Fibroblast of peridontal ligament (primary cell): ENCODE results near the gene TTLL7.

Source experiments
- DNase-seq: peaks from one replicate; pipeline ENCODE4 v3.0.0-alpha.2; 2010; ENCODE audit errors: extremely low read depth

TTLL7 gene, protein sequence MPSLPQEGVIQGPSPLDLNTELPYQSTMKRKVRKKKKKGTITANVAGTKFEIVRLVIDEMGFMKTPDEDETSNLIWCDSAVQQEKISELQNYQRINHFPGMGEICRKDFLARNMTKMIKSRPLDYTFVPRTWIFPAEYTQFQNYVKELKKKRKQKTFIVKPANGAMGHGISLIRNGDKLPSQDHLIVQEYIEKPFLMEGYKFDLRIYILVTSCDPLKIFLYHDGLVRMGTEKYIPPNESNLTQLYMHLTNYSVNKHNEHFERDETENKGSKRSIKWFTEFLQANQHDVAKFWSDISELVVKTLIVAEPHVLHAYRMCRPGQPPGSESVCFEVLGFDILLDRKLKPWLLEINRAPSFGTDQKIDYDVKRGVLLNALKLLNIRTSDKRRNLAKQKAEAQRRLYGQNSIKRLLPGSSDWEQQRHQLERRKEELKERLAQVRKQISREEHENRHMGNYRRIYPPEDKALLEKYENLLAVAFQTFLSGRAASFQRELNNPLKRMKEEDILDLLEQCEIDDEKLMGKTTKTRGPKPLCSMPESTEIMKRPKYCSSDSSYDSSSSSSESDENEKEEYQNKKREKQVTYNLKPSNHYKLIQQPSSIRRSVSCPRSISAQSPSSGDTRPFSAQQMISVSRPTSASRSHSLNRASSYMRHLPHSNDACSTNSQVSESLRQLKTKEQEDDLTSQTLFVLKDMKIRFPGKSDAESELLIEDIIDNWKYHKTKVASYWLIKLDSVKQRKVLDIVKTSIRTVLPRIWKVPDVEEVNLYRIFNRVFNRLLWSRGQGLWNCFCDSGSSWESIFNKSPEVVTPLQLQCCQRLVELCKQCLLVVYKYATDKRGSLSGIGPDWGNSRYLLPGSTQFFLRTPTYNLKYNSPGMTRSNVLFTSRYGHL

DNA sequence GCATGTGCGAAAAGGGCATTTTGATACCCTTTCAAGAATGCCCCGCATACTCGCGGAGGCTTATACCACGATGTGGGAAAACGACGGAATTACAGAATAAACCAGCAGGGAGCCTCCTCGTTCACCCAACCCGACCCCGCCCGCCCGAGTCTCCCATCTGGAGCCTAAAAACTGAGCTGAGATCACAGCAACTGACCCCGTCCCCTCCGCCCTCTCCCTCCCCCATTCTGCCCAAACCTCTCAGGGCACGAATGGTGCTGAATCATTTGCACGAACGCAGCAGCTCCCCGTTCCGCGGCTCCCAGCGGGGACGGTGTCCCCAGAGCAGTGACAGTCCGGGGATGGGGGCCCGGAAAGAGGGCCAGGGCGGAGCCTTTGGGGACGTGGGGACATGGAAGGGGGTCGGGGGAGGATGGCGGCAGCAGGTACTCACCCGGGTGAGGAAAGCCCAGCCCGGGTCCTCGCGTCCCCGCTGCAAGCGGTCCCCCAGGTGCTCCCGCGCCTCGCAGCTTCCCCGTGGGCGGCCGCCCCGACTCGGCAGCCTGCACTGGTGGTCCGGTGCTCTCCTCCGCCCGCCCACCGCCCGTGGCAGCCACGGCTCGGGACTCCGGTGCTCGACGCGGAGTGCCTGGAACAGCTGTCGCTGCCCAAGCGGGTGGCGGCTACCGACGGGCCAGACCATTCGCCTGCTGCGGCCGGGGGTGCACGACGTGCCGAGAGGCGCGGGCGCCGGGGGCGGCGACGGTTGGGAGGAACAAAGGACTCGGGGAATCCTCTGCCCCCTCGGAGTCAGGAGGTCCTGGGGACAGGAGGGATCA, at the start of gene TTLL7:
TSS of gene TTLL7 (minus strand) at position 635 of the 818 bp plus-strand sequence. CDS start 46,921 bp downstream, outside the sequence.
- peak; percentile 35 for DNase-seq

DNA sequence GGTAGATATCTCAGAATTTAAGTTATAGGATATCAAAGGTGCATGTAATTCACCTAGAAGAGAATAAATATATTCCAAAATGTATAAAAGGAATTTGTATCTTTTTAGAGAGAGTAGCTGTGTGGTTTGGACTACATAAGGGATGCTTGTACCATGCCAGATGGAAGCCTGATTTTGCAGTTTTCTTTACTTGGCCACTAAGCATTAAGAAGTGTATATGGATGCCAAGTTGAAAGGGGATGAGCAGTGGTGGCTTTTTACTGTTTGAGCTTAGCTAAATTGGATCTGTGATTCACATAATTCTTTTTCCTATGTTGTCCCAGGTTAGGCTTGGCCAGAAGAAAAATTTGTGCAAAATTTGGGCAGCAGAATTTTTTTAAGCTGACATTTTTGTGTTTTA, 43.5 kb upstream of the TTLL7 start:
- DNase-seq = no peak

DNA sequence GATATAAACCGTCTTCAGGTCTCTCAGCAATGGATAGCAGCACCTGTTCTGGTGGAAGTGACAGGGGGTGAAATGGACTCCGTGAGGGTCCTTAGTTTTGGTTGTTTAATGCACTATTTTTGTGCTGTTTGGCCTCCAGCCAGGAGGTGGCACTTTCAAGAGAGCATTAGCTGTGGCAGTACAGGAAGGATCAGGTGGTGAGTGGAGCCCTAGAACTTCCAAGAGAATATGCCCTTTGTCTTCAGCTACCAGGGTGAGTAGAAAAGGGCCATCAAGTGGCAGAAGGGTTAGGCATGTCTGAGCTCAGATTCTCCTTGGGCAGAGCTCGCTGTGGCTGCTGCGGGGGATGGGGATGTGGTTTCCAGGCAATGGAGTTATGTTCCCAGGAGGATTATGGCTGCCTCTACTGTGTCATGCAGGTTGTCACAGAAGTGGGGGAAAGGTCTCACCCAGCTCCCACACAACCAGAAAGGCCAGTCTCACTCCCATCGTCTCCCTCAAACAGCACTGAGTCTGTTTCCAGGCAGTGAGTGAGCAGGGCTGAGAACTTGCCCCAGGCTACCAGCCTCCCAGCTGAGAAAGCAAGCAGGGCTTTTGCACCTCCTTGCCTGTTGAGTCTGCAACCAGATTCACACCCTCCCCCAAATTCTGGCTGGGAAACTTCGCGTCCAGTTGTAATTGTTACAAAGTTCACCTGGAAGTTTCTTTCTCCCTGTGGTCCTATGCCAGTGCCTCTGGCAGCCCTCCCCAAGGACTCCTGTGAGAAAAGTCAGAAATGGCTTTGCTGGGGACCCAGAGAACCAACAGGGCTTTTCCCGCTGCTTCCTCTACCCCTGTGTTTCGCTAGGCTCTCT, 39.1 kb upstream of the TTLL7 start:
- no peak for DNase-seq

DNA sequence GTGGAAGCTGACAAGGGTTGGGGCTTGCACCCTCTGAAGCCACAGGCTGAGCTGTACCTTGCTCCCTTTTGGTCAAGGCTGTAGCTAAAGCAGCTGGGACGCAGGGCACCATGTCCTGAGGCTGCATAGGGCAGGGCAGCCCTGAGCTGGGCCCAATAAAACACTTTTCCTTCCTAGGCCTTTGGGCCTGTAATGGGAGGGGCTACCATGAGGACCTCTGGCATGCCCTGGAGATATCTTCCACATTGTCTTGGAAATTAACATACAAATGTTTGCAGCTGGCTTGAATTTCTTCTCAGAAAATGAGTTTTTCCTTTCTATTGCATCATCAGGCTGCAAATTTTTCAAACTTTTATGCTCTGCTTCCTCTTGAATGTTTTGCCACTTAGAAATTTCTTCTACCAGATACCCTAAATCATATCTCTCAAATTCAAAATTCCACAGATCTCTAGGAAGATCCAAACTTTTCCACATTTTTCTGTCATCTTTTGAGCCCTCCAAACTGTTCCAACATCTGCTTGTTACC, 32.9 kb upstream of the TTLL7 start:
- DNase-seq = peak; percentile 10

DNA sequence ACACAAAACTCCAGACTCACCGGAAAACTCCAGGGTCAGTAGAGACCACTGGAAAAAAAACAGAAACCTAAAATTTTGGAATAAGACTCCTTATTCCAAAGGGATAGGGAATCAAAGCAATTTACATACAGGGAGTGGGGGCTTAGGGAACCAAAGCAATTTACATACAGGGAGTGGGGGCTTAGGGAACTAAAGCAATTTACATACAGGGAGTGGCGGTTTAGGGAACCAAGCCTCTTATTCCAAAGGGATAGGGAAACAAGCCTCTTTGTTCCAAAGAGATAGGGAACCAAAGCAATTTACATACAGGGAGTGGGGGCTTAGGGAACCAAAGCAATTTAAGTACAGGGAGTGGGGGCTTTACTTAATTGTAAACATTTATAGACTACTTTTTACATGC, 28.4 kb upstream of the TTLL7 start:
- DNase-seq = no peak

DNA sequence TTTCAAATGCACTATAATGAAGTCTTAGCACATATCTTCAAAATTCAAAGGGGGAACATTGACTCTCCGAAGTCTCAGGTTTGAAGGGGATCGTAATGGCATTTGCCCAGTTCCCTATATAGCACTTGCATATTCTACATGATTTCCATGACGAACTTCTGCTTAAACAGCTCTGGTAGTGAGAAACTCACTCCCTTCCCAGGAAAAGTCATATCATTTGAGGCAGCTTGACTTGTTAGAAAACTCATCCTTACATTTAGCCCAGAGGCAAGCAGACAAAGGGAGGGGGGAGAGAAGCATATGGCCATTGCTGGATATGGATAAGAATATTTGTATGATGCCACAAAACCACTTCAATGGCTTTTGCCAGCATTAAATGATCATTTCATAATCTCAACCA, 27.0 kb upstream of the TTLL7 start:
- no peak for DNase-seq

DNA sequence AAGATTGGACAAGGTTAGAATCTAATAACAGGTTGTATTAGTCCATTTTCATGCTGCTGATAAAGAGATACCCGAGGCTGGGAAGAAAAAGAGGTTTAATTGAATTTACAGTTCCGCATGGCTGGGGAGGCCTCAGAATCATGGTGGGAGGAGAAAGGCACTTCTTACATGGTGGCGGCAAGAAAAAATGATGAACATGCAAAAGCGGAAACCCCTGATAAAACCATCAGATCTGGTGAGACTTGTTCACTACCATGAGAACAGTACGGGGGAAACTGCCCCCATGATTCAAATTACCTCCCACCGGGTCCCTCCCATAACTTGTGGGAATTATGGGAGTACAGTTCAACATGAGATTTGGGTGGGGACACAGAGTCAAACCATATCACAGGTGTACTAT, 22.9 kb upstream of the TTLL7 start:
- no peak for DNase-seq

DNA sequence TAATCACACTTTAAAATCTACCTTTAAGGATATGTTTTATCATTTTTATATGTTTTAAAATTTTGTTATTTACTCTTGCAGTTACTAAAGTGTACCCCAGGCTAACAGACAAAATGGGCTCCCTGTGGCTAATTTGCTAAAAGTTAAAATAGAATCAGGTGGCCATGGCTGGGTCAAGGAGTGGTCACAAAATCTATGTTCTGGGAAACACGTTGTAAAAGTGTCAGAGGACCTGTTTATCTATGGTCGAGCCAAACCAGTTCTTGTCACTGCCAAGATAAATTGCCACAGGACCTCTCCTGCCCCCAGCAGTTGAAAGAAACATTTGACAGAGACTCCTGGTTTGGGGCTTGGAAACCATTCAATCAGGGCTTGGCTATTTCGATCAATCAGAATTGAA, 21.2 kb upstream of the TTLL7 start:
- no peak for DNase-seq

DNA sequence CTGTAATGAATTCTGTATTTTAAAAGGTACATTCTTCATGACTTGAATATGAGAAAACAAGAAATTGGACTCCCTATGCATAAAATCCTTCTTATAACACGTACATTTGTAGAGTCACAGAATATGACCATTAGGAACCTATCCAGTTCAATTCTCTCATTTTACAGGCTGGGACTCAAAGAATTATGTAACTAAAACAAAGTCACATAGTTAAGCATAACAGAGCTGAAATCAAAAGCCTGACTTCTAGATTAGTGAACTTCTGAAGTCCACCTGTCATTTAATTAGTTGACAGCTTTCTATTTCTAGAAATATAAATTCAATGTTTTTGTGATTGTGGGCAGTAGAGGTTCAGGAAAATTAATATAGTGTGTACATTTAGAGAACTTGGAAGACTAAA, 20.3 kb upstream of the TTLL7 start:
- DNase-seq = no peak

DNA sequence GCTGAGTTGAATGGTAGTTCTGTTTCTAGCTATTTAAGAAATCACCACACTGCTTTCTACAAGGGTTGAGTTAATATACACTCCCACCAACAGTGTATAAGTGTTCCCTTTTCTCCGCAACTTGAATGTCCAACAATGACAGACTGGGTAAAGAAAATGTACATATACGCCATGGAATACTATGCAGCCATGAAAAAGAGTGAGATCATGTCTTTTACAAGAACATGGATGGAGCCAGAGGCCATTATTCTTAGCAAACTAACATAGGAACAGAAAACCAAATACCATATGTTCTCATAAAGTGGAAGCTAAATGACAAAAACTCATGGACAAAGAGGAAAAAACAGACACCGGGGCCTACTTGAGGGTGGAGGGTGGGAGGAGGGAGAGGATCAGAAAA, 14.8 kb upstream of the TTLL7 start:
- no peak for DNase-seq

DNA sequence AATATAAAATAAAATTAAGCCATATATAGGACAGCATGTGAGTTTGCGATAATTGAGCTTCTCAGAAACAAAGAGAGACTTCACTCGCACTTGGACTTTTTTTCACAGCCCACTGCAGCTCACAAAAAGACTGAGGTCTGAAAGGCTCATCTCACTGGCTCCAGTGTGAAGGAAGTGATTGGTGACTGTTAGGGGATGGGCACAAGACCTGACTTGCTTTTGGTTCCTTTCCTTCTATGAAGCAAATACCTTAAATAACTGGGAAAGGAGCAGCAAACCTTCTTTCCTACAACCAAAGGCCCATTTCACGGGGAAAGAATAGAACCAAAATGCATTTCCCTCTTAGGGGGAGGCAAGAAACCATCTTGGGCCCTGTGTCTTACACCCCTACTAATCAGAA, 13.1 kb upstream of the TTLL7 start:
- no peak for DNase-seq

DNA sequence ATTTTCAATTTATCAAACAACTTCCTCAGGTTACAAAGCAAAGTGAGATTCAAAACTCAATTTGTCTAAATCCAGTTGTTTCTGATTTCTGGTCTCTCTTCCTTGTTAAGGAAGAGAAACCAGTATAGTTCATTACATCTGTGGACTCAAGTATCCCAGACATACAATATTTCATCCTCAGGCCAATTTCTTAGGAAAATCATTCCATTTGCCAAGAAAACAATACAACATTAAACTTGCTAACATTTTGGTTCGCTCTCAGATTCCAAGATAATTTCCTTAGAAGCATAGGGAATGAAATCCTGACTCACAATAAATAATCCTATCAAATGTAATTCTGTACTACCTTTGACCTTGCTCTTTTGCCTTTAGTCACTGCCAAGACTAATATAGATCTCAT, 11.2 kb upstream of the TTLL7 start:
- no peak for DNase-seq

DNA sequence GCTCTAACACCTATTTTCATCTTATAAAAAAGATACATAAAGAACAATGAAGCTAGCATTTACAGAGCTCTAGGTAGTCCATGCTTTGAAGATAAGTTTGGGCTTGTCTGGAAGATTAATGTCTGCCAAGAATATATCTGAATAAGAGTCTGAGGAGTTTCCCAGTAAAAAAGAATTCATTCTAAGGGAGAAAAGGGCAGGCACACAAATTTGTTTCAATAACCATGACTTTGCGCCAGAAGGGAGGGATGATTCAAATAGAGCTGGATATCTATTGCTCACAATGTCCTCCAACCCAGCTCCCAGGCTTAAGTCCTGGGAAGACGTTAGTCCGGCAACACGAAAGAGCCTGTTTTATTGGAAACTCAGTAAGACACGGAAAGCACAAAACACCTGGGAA, 9.7 kb upstream of the TTLL7 start:
- no peak for DNase-seq

DNA sequence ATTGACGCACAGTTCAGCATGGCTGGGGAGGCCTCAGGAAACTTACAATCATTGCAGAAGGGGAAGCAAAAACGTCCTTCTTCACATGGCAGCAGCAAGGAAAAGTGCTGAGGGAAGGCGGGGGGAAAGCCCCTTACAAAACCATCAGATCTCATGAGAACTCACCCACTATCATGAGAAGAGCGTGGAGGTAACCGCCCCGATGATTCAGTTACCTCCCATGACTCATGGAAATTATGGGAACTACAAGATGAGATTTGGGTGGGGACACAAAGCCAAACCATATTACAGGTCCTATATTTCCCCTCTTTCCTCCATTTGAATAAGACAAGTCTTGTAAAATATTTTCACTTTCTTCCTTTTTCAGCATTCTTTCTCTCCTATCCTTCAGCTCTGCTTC, 7.7 kb upstream of the TTLL7 start:
- no peak for DNase-seq

DNA sequence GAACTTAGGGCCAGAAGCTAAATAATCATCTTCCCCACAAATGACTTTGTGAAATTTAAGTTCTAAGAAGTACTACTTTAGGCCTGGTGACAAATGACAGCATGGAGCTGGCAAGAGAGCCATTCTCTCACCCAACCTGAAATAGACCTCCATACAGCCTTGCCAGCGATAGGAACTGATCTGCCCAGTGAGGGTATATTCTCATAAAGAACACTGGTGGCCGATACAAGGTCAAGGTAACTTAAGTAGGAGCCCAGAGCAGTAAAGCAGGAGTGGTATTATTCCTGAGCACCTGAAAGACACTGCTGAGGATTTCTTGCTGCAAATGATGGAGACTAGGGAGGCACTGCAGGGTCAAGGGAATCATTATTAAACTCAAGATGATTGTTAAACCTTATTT, 2.6 kb upstream of the TTLL7 start:
- DNase-seq = no peak

DNA sequence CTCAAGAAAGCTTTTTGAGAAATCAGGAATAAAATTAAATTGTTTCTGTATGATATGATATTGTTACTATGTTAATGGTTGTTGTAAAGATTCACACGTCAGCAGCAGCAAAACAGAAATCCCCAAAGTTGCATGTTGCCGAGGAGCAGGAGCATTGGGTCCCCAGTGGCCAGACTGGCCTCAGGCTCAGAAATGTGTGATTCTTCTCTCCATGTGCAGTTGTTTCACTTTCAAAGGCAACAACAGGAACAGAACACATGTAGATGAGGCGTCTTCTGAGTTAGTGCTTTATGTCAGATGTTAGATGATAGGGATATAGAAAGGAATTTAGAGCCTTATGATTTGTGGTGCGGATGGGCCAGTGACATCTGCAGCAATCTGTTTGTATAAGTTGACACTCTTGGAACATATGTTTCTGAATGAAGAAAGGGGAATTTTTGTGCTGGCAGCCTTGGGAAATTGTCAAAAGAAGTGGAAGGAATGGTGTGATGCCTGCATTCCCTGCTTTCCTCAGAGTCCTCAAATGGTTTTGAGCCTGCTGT, 2.1 kb upstream of the TTLL7 start:
- DNase-seq = no peak

DNA sequence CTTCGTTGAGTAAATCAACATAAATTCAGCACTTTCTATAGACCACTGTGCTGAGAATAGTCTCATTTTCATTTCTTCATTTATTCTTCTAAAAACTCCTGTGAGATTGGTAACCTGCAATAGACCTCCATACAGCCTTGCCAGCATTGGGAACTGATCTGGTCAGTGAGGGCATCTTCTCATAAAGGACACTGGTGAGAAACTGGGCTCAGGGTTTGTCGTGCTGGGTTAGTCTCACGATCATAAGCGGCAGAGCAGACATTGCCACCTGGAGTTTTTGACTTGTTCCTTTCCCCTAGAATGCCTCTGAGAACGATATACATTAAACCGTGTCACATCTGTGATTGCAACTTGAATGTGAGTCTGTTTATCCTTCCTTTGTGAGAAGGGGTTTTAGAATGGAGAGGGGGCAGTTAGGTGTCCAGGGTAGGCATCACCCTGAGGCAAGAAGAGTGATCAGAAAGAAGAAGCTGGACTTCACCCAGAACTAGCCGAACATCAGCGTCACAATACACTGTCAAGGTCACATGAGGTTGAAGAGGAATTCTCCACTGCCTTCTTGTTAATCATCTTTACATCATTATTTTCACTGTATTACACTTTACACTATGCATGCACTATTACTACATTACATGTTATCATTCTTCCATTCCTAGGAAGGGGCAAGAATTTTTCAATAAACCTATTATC, 1.4 kb upstream of the TTLL7 start:
- DNase-seq = no peak

DNA sequence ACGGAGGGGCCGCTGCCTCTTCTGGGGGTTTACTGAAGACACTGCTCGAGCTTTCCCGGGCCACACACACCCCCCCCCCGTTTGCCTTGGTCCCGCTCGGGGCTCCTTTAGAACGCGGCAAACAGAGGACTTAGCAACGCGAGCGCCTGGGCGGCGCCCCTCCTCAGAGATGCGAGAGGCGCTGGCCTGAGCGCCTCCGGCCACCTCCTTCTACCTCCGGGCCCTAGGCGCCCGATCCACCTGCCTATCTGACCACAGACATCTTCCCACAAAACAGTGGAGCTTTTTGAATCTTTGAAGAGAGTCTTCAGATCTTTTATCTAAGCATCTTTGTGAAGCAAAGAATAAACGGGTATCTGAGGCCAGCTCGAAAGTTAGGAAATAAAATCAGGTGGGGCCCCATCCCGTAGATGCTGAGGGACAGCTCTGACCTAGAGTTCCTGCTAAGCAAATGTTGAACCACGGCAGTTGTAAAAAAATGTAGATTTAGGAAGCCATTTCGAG, 436 bp upstream of the TTLL7 start:
- DNase-seq = peak; percentile 75

DNA sequence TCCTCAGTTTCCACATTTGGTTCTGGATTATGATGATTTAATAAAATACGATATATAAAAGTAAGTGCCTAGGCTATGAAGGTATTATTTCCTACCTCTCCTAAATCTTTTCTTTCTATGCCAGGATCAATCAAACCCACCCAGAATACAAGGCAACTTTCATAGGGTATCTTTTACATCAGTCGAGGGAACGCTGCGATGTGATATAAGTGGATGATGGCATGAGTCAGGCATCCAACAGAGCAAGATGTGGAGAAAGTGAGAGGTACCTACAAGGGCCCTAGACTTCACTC, 781 bp downstream of the TTLL7 start:
- no peak for DNase-seq

DNA sequence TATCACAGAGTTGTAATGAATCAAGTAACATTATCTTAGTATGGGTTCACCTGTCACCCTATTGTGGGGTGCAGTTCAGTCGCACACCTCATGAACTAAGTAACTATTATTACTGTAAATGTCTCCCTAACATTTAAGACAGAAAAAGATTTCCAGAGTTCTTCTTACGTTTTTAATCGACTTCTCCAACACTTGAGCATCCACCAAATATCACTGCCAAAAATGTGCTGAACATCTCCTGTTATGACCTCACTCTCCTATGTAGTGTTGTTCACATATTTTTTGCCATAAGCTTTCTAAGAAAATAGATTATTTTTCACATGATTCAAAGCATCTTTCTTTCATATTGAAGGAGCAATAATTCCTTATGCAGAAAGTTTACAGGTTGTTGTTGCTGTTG, 1.3 kb downstream of the TTLL7 start:
- peak; percentile 3 for DNase-seq
